ENCODE results near the gene CAMK1D.

CAMK1D gene

GRCh38 chr10:12769323-12770044 lies 420.1 kb downstream of the CAMK1D start:
- ChIA-PET CTCF (interaction anchor here (2.2 kb wide), 1 partner anchor 13 kb away, joined by 7 read pairs; no protein-coding TSS in a partner anchor), POLR2A (no interaction called here)
- no peak overlapping the region for H3K27ac ChIP-seq (ENCODE audit: extremely low read depth, low read depth, low read length)

GRCh38 chr10:12771981-12772760 lies 422.8 kb downstream of the CAMK1D start:
- Histone ChIP-seq H3K4me1 (ENCODE audit: control insufficient read depth, insufficient read depth, low read length) (no peaks in the 10 kb centered on the region), H3K4me3 (ENCODE audit: low read depth, low read length) (no peak overlapping the region), H3K9me3 (ENCODE audit: control insufficient read depth, insufficient read depth, low read depth, low read length) (no peaks in the 10 kb centered on the region), H3K27ac (ENCODE audit: extremely low read depth, low read depth, low read length) (no peak overlapping the region), H3K36me3 (ENCODE audit: control insufficient read depth in 2 of 2, insufficient read depth in 1 of 2, low read length in 2 of 2) (peaks cover 0 to 3% of the 10 kb centered on the region in 2 experiments; a peak in 1 of 3 replicates)
- CTCF ChIA-PET, result interaction anchor here (0.6 kb wide), 1 partner anchor 116 kb away, joined by 3 read pairs; no protein-coding TSS in a partner anchor
- POLR2A ChIA-PET, result no interaction called here
- no peak for TF ChIP-seq ZNF148 (tag by site-specific recombination; IDR thresholded peaks at IDR 0.05; ENCODE audit: borderline replicate concordance)
- no peak for TF ChIP-seq ZNF548 (tag by site-specific recombination; IDR thresholded peaks at IDR 0.05)
- no peak for TF ChIP-seq ZNF366 (tag by site-specific recombination; conservative IDR thresholded peaks at IDR 0.05)
- TF ChIP-seq ZNF830 (tag by site-specific recombination; IDR thresholded peaks at IDR 0.05; ENCODE audit: low read depth), result no peak
- no peak for TF ChIP-seq ZNF473 (tag by site-specific recombination; IDR thresholded peaks at IDR 0.05)
- no peak for TF ChIP-seq ZBTB49 (tag by site-specific recombination; IDR thresholded peaks at IDR 0.05; ENCODE audit: low read depth)

More at GRCh38 chr10:12769323-12770044, 420.1 kb downstream of the CAMK1D start:
- H3K36me3 ChIP-seq (ENCODE audit: control insufficient read depth in 2 of 2, insufficient read depth in 1 of 2, low read length in 2 of 2), result peaks cover 0 to 3% of the 10 kb centered on the region in 2 experiments; a peak in 1 of 3 replicates
- H3K9me3 ChIP-seq (ENCODE audit: control insufficient read depth, insufficient read depth, low read depth, low read length), result no peaks in the 10 kb centered on the region
- no peak overlapping the region for H3K4me3 ChIP-seq (ENCODE audit: low read depth, low read length)
- H3K4me1 ChIP-seq (ENCODE audit: control insufficient read depth, insufficient read depth, low read length), result no peaks in the 10 kb centered on the region
- TF ChIP-seq ZEB2 (tag by site-specific recombination; IDR thresholded peaks at IDR 0.05), result no peak
- TF ChIP-seq ZNF701 (tag by site-specific recombination; IDR thresholded peaks at IDR 0.05), result no peak
- TF ChIP-seq ZSCAN16 (tag by site-specific recombination; IDR thresholded peaks at IDR 0.05), result no peak
- TF ChIP-seq KLF7 (tag by site-specific recombination; IDR thresholded peaks at IDR 0.05; ENCODE audit: borderline replicate concordance), result no peak
- TF ChIP-seq ZNF654 (tag by site-specific recombination; IDR thresholded peaks at IDR 0.05; ENCODE audit: low read depth), result no peak
- no peak for TF ChIP-seq ZSCAN5A (tag by site-specific recombination; IDR thresholded peaks at IDR 0.05)
- TF ChIP-seq ZNF324 (tag by site-specific recombination; IDR thresholded peaks at IDR 0.05), result no peak
- TF ChIP-seq ZNF561 (tag by site-specific recombination; IDR thresholded peaks at IDR 0.05; ENCODE audit: borderline replicate concordance), result no peak
- no peak for TF ChIP-seq ZNF404 (tag by site-specific recombination; IDR thresholded peaks at IDR 0.05)
- TF ChIP-seq ZBTB17 (tag by site-specific recombination; IDR thresholded peaks at IDR 0.05), result no peak
- TF ChIP-seq ZNF791 (tag by site-specific recombination; IDR thresholded peaks at IDR 0.05), result no peak
- TF ChIP-seq ZFP37 (tag by site-specific recombination; IDR thresholded peaks at IDR 0.05), result no peak
- TF ChIP-seq SCRT2 (tag by site-specific recombination; IDR thresholded peaks at IDR 0.05), result no peak
- no peak for TF ChIP-seq MZF1 (tag by site-specific recombination; IDR thresholded peaks at IDR 0.05; ENCODE audit: borderline replicate concordance)
- no peak for TF ChIP-seq ZNF2 (tag by site-specific recombination; IDR thresholded peaks at IDR 0.05)
- no peak for TF ChIP-seq KLF17 (tag by site-specific recombination; IDR thresholded peaks at IDR 0.05)
- TF ChIP-seq ZNF274 (IDR thresholded peaks at IDR 0.05; ENCODE audit: low read length), result no peak
- no peak for TF ChIP-seq ZNF274 (tag by site-specific recombination; IDR thresholded peaks at IDR 0.05; ENCODE audit: borderline replicate concordance)
- no peak for TF ChIP-seq SP2 (tag by site-specific recombination; IDR thresholded peaks at IDR 0.05)
- no peak for TF ChIP-seq ZBTB44 (tag by site-specific recombination; IDR thresholded peaks at IDR 0.05)

All from HEK293 (cell line).